Naive thymus-derived CD8-positive, alpha-beta T cell (primary cell): Measurements from ENCODE around the gene FFAR1. TPM values are rescaled to one million over a fixed set of nuclear protein-coding genes. Genes with fewer than 3 reads are reported as not detected.

Experiments used
- ATAC-seq, 2 donors: fragments of 150-1000 bp; cut with Tn5 transposase in 1 of 2; sonication (Bioruptor Pico), chemical (Tn5 transposase) in 1 of 2; 1 replicate in 1 of 2; 2 replicates in 1 of 2; pipeline ENCODE4 v1.10.0; 2021; ENCODE audit warnings: mild to moderate bottlenecking in 2 of 2, moderate library complexity in 2 of 2
- POLR2A ChIA-PET: fragments of 350-600 bp; sonication (Branson Sonifier 250); formaldehyde crosslinking; loops from one replicate; lab custom pipeline; 2021; ENCODE audit warnings: antibody characterized with exemption; lab: Charles Lee
- DNase-seq, 10 donors: peaks; one replicate each; pipeline versions ENCODE4 v3.0.0 to v3.0.0-alpha.2; 2020 to 2022
- H3K27ac Mint-ChIP-seq, 10 donors: one replicate each; pipeline ENCODE4 v1.8.0; 2020 to 2022; ENCODE audit warnings: mild to moderate bottlenecking in 10 of 10, mixed read lengths in 10 of 10, moderate library complexity in 4 of 10, inconsistent platforms in 1 of 10
- H3K27me3 Mint-ChIP-seq, 5 donors: one replicate each; pipeline ENCODE4 v1.8.0; 2021 to 2022; ENCODE audit warnings: mixed read lengths in 5 of 5
- H3K36me3 Mint-ChIP-seq, 3 donors: one replicate each; pipeline ENCODE4 v1.8.0; 2020 to 2022; ENCODE audit warnings: mixed read lengths in 3 of 3, mild to moderate bottlenecking in 2 of 3, inconsistent platforms in 1 of 3
- H3K4me1 Mint-ChIP-seq, 4 donors: one replicate each; pipeline ENCODE4 v1.8.0; 2021 to 2022; ENCODE audit warnings: mixed read lengths in 4 of 4
- H3K4me3 Mint-ChIP-seq, 10 donors: one replicate each; pipeline ENCODE4 v1.8.0; 2020 to 2022; ENCODE audit warnings: mild to moderate bottlenecking in 10 of 10, mixed read lengths in 10 of 10, moderate library complexity in 6 of 10, inconsistent platforms in 1 of 10
- H3K9me3 Mint-ChIP-seq, 9 donors: one replicate each; pipeline ENCODE4 v1.8.0; 2020 to 2022; ENCODE audit warnings: mixed read lengths in 9 of 9, mild to moderate bottlenecking in 3 of 9, inconsistent platforms in 1 of 9, moderate library complexity in 1 of 9
- microRNA-seq: library from miRNA; unstranded; fragments of <30 nt; microRNA quantifications from one replicate; pipeline ENCODE4 v1.2.0, GENCODE V29; 2022; ENCODE audit warnings: borderline microRNAs expressed
- polyA plus RNA-seq, 3 donors: library from polyadenylated mRNA; unstranded; fragments of 300-500 nt; fragmentation: Illumina TruSeq; gene quantifications; one replicate each; pipeline ENCODE4 v1.2.3, GENCODE V29; 2021
- total RNA-seq, 8 experiments: library from RNA in 2 of 8; stranded (reverse) in 2 of 8; gene quantifications; one replicate each; pipeline ENCODE4 v1.2.3 and lab custom pipeline; 2021 to 2026

The FFAR1 gene
- total and polyA plus RNA-seq, 5 experiments from 2014 or later: not detected

- DNase-seq (no peak), ATAC-seq (no peak)
- peaks cover 0 to 20% (median 10%) of the 10 kb centered on the region in 9 donors for H3K9me3 Mint-ChIP-seq
- H3K4me3 Mint-ChIP-seq: no peak overlapping the region
- H3K27me3 Mint-ChIP-seq: peaks cover 2 to 8% (median 3%) of the 10 kb centered on the region in 5 donors
- POLR2A ChIA-PET: interaction anchor here (0.6 kb wide), 1 partner anchor 78 kb away, joined by 3 read pairs; no protein-coding TSS in a partner anchor
- no peaks in the 10 kb centered on the region for H3K4me1 Mint-ChIP-seq
- H3K27ac Mint-ChIP-seq: no peak overlapping the region
- peaks cover 0 to 6% (median 5%) of the 10 kb centered on the region in 3 donors for H3K36me3 Mint-ChIP-seq
Observed at GRCh38 chr19:35389192-35389861, 41.6 kb downstream of the FFAR1 start.

- Mint-ChIP-seq H3K36me3 (no peaks in the 10 kb centered on the region), H3K27ac (no peak overlapping the region), H3K9me3 (no peaks in the 10 kb centered on the region), H3K27me3 (peaks cover 0 to 1% (median 0%) of the 10 kb centered on the region in 5 donors), H3K4me3 (no peak overlapping the region), H3K4me1 (peaks cover 0 to 2% (median 0%) of the 10 kb centered on the region in 4 donors)
- ATAC-seq (no peak), DNase-seq (no peak)
- POLR2A ChIA-PET: no interaction called here
Observed at GRCh38 chr19:35392742-35393715, 45.3 kb downstream of the FFAR1 start.

DNA sequence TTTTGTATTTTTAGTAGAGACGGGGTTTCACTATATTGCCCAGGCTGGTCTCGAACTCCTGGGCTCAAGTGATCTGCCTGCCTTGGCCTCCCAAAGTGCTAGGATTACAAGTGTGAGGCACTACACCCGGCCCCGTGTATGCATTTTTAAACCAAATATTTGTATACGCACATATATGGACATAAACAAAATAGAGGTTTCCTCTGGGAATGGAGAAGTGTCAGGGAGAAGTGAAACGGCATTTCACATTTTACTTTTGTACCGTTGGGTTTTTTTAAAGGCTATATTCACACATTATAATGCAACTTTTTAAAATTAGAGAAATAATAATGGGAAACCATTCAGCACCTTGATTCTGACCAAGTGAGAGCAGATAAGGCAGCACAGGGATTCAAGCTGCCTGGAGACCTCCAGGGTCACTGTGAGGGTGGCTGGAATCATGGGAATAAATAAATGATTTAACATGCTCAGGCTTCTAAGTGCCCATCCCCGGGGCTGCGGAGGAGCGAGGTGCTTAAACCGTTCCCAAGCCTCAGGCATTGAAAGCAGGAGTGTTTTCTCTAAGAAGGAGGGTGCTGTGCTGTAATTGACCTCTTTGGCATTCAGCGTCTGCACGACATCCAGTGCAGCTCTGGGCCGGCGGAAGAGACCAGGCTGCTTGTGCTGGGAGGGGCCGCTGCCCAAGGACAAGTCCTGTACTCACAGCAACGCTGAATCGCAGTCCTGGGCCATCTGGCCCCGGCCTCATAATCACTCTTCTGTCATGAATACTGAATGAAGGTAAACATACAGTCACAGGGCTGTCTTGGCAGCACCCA is 47.9 kb downstream of the FFAR1 start:
- POLR2A ChIA-PET: no interaction called here
- peaks cover 0 to 2% (median 0%) of the 10 kb centered on the region in 4 donors for H3K4me1 Mint-ChIP-seq
- no peak for ATAC-seq
- no peaks in the 10 kb centered on the region for H3K36me3 Mint-ChIP-seq
- no peak for DNase-seq
- no peak overlapping the region for H3K27ac Mint-ChIP-seq
- peaks cover 3 to 10% (median 4%) of the 10 kb centered on the region in 5 donors for H3K27me3 Mint-ChIP-seq
- H3K4me3 Mint-ChIP-seq: no peak overlapping the region
- no peaks in the 10 kb centered on the region for H3K9me3 Mint-ChIP-seq

DNA sequence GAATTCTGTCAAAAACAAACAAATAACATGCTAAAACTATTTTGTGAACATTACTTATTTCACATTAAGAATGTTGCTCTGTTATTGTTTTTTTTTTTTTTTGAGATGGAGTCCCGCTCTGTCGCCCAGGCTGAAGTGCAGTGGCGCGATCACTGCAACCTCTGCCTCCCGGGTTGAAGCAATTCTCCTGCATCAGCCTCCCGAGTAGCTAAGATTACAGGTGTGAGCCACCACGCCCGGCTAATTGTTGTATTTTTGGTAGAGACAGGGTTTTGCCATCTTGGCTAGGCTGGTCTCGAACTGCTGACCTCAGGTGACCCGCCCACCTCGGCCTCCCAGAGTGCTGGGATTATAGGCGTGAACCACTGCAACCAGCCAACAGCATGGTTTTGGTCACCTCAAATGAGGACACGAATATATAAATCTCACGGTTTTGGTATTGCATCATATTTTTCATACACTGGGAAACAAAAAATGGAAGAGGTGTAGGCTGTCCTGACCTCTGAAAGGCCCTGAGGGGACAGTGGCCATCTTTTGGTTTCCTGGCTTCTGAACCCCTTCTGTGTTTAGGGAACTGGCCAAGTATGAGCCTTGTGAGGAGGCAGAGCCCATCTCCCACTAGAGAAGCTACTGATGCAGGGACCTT is 48.7 kb downstream of the FFAR1 start:
- no peaks in the 10 kb centered on the region for H3K36me3 Mint-ChIP-seq
- ATAC-seq: no peak
- no peak overlapping the region for H3K4me3 Mint-ChIP-seq
- DNase-seq: no peak
- H3K27me3 Mint-ChIP-seq: peaks cover 2 to 10% (median 4%) of the 10 kb centered on the region in 5 donors
- H3K27ac Mint-ChIP-seq: no peak overlapping the region
- POLR2A ChIA-PET: no interaction called here
- H3K4me1 Mint-ChIP-seq: peaks cover 0 to 2% (median 0%) of the 10 kb centered on the region in 4 donors
- no peaks in the 10 kb centered on the region for H3K9me3 Mint-ChIP-seq

- Mint-ChIP-seq H3K4me1 (peaks cover 0 to 2% (median 0%) of the 10 kb centered on the region in 4 donors), H3K36me3 (no peaks in the 10 kb centered on the region), H3K27ac (no peak overlapping the region), H3K4me3 (no peak overlapping the region), H3K27me3 (peaks cover 2 to 10% (median 4%) of the 10 kb centered on the region in 5 donors), H3K9me3 (no peaks in the 10 kb centered on the region)
- ATAC-seq: no peak
- no peak for DNase-seq
- POLR2A ChIA-PET: no interaction called here
Observed at GRCh38 chr19:35397064-35397463, 49.4 kb downstream of the FFAR1 start.

Small RNA genes lying within 50 kb of the gene (microRNA-seq; reads per million reads assigned to microRNA genes)
- gene MIR5196: 1.7 reads per million

Other genes with a start within 250 kb of the FFAR1 start
- gene FXYD3, start 232.1 kb upstream of the FFAR1 start, total RNA-seq: not detected
- not detected for gene FXYD3, start 232.1 kb upstream of the FFAR1 start, polyA plus RNA-seq
- gene LGI4, start 212.8 kb upstream of the FFAR1 start, total RNA-seq: 1 to 10 TPM in 1 of 2 experiments, under 1 TPM in 1; 0.52 to 1.6 TPM
- gene LGI4, start 212.8 kb upstream of the FFAR1 start, polyA plus RNA-seq: under 1 TPM in 1 of 3 donors, not detected in 2; 0.18 TPM
- 1 to 10 TPM in 1 of 2 experiments, not detected in 1; 1.1 TPM for gene FXYD1, start 209.1 kb upstream of the FFAR1 start, total RNA-seq
- under 1 TPM in 2 of 3 donors, not detected in 1; 0.77 TPM for gene FXYD1, start 209.1 kb upstream of the FFAR1 start, polyA plus RNA-seq
- 1 to 10 TPM; 5.4 to 6.4 TPM for gene FXYD7, start 204.6 kb upstream of the FFAR1 start, total RNA-seq
- gene FXYD7, start 204.6 kb upstream of the FFAR1 start, polyA plus RNA-seq: 10 to 100 TPM in 1 of 3 donors, 1 to 10 TPM in 2; 3.7 to 10.2 (median 8.8) TPM
- gene FXYD5, start 193.2 kb upstream of the FFAR1 start, total RNA-seq: 100 to 1,000 TPM; 339 to 351 TPM
- gene FXYD5, start 193.2 kb upstream of the FFAR1 start, polyA plus RNA-seq: 100 to 1,000 TPM; 281 to 544 (median 452) TPM
- not detected for gene FAM187B, start 119.2 kb upstream of the FFAR1 start, total RNA-seq
- gene FAM187B, start 119.2 kb upstream of the FFAR1 start, polyA plus RNA-seq: not detected
- gene LSR, start 98.9 kb upstream of the FFAR1 start, total RNA-seq: 10 to 100 TPM; 57.4 to 59.9 TPM
- gene LSR, start 98.9 kb upstream of the FFAR1 start, polyA plus RNA-seq: 100 to 1,000 TPM in 1 of 3 donors, 10 to 100 TPM in 2; 36.7 to 106 (median 65.7) TPM
- gene USF2, start 78.9 kb upstream of the FFAR1 start, total RNA-seq: 100 to 1,000 TPM; 226 to 232 TPM
- gene USF2, start 78.9 kb upstream of the FFAR1 start, polyA plus RNA-seq: 1 to 10 TPM; 4.5 to 6.9 (median 5.2) TPM
- gene HAMP, start 65.4 kb upstream of the FFAR1 start, total RNA-seq: 1 to 10 TPM; 2.5 to 2.6 TPM
- under 1 TPM in 1 of 3 donors, not detected in 2; 0.06 TPM for gene HAMP, start 65.4 kb upstream of the FFAR1 start, polyA plus RNA-seq
- not detected for gene MAG, start 55.7 kb upstream of the FFAR1 start, total RNA-seq
- gene MAG, start 55.7 kb upstream of the FFAR1 start, polyA plus RNA-seq: under 1 TPM in 1 of 3 donors, not detected in 2; 0.08 TPM
- gene CD22, start 18.7 kb upstream of the FFAR1 start, total RNA-seq: 10 to 100 TPM; 20.0 to 21.1 TPM
- gene CD22, start 18.7 kb upstream of the FFAR1 start, polyA plus RNA-seq: under 1 TPM in 2 of 3 donors, not detected in 1; 0.46 to 0.73 TPM
- not detected for gene FFAR3, start 10.6 kb downstream of the FFAR1 start, total RNA-seq
- gene FFAR3, start 10.6 kb downstream of the FFAR1 start, polyA plus RNA-seq: not detected
- not detected for gene GPR42, start 23.2 kb downstream of the FFAR1 start, total RNA-seq
- gene GPR42, start 23.2 kb downstream of the FFAR1 start, polyA plus RNA-seq: not detected
- gene FFAR2, start 100.4 kb downstream of the FFAR1 start, total RNA-seq: not detected
- not detected for gene FFAR2, start 100.4 kb downstream of the FFAR1 start, polyA plus RNA-seq
- gene KRTDAP, start 142.6 kb downstream of the FFAR1 start, total RNA-seq: not detected
- not detected for gene KRTDAP, start 142.6 kb downstream of the FFAR1 start, polyA plus RNA-seq
- gene DMKN, start 165.7 kb downstream of the FFAR1 start, total RNA-seq: 1 to 10 TPM; 1.8 to 2.6 TPM
- 1 to 10 TPM in 1 of 3 donors, under 1 TPM in 2; 0.27 to 5.8 (median 0.42) TPM for gene DMKN, start 165.7 kb downstream of the FFAR1 start, polyA plus RNA-seq
- under 1 TPM in 1 of 2 experiments, not detected in 1; 0.31 TPM for gene SBSN, start 180.4 kb downstream of the FFAR1 start, total RNA-seq
- not detected for gene SBSN, start 180.4 kb downstream of the FFAR1 start, polyA plus RNA-seq
- gene GAPDHS, start 185.6 kb downstream of the FFAR1 start, total RNA-seq: not detected
- not detected for gene GAPDHS, start 185.6 kb downstream of the FFAR1 start, polyA plus RNA-seq
- 10 to 100 TPM; 31.1 to 34.3 TPM for gene TMEM147, start 197.7 kb downstream of the FFAR1 start, total RNA-seq
- gene TMEM147, start 197.7 kb downstream of the FFAR1 start, polyA plus RNA-seq: 100 to 1,000 TPM; 151 to 159 (median 157) TPM
- gene ATP4A, start 215.8 kb downstream of the FFAR1 start, total RNA-seq: not detected
- not detected for gene ATP4A, start 215.8 kb downstream of the FFAR1 start, polyA plus RNA-seq
- not detected for gene PMIS2, start 238.3 kb downstream of the FFAR1 start, total RNA-seq
- not detected for gene PMIS2, start 238.3 kb downstream of the FFAR1 start, polyA plus RNA-seq